Astrocyte of the spinal cord (primary cell): ENCODE data around the gene DCAF8.

ENCODE experiments used
- DNase-seq: peaks from one replicate; pipeline ENCODE4 v3.0.0; 2011; ENCODE audit warnings: low read depth, low spot score
- H3K4me3 ChIP-seq: 2 replicates; pipeline ENCODE4 v1.5.1; 2011; ENCODE audit warnings: low read depth, mild to moderate bottlenecking, low read length, moderate library complexity
- in situ Hi-C: cut with HindIII; loops from 2 replicates; pipeline ENCODE4 v1.10.0; 2017; ENCODE audit warnings: low sequenced_read_pairs
- TF ChIP-seq, protein P1 (sequence below): IDR thresholded peaks from 2 replicates; pipeline ENCODE4 v1.5.1; 2012; ENCODE audit warnings: low read depth, mild to moderate bottlenecking, low read length, inconsistent platforms

Gene DCAF8

DNA sequence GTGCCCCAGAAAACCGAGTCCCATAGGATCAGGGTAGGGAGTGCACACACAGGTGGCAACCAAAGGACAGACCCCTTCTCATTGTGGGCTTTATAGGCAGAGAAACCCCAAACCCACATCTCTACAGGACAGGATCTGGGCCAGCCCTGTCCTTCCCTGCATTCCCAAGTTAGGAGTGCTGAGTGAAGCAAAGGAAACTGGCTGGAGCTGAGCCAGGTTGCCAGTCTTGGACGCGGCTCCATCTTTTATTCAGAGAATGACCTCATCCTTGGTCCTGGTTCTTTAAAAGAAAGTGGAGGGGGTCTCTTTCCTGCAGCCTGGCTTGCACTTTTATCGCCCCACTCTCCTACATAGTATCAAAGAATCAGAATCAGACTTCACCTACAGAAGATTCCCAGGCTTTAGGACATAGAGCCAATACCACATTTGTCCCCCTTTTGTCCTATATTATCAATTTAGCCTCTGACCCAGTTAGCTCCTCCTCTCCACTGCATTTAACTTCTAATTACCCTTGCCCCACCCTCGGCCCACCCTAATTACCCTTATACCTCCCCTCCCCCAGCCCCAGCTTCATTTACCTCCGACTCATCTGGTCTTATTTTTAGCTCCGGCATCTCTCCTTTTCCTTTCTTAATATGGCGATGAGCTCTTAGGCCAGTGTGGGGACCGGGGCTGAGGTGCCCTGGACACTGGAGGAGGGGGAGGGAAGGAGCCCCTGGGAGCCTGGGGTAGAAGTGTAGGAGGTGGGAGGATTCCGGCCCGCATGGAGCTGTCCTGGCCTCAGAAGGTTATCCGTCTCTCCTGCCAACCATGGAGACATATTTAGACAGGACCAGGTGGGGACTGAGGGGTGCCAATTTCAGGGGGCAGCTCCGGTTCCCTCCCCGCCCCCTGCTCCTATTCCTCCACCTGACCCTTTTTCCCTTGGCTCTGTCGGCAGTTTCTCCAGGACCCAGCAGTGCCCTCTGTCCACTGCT, 72.4 kb downstream of the DCAF8 start, which contains the start of gene CASQ1:
CASQ1 (plus strand) TSS at position 927 of the 977 bp plus-strand sequence. CDS start 177 bp downstream, outside the sequence.
- TF ChIP-seq, protein P1, sequence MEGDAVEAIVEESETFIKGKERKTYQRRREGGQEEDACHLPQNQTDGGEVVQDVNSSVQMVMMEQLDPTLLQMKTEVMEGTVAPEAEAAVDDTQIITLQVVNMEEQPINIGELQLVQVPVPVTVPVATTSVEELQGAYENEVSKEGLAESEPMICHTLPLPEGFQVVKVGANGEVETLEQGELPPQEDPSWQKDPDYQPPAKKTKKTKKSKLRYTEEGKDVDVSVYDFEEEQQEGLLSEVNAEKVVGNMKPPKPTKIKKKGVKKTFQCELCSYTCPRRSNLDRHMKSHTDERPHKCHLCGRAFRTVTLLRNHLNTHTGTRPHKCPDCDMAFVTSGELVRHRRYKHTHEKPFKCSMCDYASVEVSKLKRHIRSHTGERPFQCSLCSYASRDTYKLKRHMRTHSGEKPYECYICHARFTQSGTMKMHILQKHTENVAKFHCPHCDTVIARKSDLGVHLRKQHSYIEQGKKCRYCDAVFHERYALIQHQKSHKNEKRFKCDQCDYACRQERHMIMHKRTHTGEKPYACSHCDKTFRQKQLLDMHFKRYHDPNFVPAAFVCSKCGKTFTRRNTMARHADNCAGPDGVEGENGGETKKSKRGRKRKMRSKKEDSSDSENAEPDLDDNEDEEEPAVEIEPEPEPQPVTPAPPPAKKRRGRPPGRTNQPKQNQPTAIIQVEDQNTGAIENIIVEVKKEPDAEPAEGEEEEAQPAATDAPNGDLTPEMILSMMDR = no peak
- H3K4me3 ChIP-seq = no peak within 1 kb of the TSS
- in situ Hi-C loops = no loop called here
- DNase-seq = no peak

DNA sequence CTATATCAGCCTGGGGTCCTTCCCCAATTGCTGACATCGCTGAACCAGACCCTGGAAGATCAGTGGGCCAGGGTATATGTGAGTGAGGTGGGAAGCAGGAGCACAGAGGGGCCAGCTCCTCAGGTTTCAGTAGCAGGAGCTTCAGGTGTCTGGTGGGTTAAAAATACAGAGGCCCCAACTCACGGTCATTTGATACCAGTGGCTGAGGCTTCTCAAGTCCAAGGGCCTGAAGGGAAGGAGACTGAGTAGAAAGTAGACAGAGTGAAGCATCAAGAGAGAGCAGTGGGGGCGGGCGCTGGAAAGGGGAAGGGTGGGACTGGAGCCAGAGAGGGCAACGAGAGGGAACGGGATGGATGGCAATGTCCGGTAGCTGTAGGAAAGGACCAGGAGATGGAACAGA, 74.0 kb downstream of the DCAF8 start:
- in situ Hi-C loops = no loop called here
- H3K4me3 ChIP-seq = no peak overlapping the region
- TF ChIP-seq, protein P1 = no peak
- DNase-seq = no peak

DNA sequence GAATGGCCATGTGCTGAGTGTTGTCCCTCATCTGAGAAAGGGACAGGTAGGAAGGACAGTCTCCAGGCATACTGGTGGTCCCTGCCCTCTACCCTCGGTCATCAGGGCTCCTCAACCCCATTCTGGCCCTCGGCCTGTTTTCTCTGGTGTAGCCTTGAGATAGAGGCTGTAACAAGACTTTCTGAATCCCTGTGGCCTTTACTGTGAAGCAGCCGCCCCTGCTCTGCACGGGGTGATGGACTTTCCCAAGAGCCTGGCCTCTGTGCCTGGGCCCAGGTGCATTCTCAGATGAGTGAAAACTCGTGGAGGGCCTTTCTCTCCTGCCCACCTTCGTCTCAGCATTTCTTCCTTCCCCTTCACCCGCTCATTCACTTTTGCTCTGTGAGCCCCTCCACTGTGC, 74.9 kb downstream of the DCAF8 start:
- in situ Hi-C loops = no loop called here
- no peak overlapping the region for H3K4me3 ChIP-seq
- no peak for DNase-seq
- TF ChIP-seq, protein P1 = no peak

DNA sequence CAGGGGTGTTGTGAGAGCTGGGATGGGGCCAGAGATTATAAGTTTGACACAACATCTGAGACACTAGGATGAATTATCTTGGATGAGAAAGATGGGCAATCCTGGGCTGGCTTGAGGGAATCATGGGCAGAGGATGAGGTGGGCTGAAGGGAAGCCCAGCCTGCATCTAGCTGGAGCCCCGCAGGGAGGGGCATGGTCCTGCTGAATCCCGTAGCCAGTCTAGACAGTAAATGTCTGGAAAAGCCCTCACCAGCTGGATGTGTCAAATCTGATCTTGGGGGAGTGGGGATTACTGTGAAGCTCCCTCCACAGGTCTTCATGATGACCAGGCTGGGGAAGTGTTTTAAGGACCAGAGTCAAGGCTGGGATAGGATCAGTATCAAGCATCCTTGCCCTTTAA, 75.6 kb downstream of the DCAF8 start:
- in situ Hi-C loops = no loop called here
- TF ChIP-seq, protein P1 = no peak
- no peak overlapping the region for H3K4me3 ChIP-seq
- DNase-seq = no peak

DNA sequence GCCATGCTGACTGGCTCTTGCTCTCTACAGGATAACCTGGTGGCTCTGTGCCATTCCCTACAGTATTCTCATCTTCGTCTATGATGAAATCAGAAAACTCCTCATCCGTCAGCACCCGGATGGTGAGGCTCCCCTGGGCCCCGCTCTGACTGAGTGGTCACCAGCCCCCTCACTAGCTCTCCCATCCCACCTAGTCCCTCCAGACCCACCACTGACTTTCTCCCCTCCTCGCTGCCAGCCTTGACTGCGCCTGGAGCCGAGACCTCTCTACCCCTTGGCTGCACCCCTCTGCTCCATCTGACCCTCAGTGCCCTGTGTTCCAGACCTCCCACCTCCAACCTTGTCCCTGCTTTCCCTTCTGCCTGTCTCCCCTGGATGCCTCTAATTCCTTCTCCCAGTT, 76.1 kb downstream of the DCAF8 start:
- TF ChIP-seq, protein P1 = no peak
- H3K4me3 ChIP-seq = no peak overlapping the region
- no peak for DNase-seq
- in situ Hi-C loops = no loop called here

DNA sequence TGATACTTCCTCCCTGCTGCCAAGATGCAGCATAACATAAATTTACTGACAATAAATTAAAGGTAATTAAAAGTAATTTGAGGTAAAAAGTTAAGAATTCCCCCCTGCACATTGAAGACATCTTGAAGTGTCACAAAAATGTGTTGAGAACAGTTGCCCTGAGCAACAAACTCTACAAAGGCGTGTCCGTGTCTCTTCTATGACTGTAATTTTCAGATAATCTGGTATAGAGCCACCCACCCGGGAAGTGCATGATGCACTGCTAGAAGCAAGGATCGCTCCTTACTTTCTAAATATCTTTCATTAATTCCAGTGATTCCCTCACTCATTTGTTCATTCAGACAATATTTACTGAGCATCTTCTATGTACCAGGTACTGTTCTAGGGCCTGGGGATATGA, 83.0 kb downstream of the DCAF8 start:
- no peak overlapping the region for H3K4me3 ChIP-seq
- DNase-seq = no peak
- in situ Hi-C loops = no loop called here
- TF ChIP-seq, protein P1 = no peak
